Purkinje cell (primary cell): Measurements from ENCODE around the gene TMEM250. TPM values are rescaled to one million over a fixed set of nuclear protein-coding genes. Genes with fewer than 3 reads are reported as not detected.

Experiments used
- polyA plus RNA-seq: library from polyadenylated mRNA; unstranded; fragments of >200 nt; fragmentation: Nextera tagmentation; gene quantifications from 2 replicates; pipeline ENCODE4 v1.2.1, GENCODE V29; 2014

The TMEM250 gene, protein sequence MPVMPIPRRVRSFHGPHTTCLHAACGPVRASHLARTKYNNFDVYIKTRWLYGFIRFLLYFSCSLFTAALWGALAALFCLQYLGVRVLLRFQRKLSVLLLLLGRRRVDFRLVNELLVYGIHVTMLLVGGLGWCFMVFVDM
- 0.36 and 0.52 TPM in 2 replicates for polyA plus RNA-seq

DNA sequence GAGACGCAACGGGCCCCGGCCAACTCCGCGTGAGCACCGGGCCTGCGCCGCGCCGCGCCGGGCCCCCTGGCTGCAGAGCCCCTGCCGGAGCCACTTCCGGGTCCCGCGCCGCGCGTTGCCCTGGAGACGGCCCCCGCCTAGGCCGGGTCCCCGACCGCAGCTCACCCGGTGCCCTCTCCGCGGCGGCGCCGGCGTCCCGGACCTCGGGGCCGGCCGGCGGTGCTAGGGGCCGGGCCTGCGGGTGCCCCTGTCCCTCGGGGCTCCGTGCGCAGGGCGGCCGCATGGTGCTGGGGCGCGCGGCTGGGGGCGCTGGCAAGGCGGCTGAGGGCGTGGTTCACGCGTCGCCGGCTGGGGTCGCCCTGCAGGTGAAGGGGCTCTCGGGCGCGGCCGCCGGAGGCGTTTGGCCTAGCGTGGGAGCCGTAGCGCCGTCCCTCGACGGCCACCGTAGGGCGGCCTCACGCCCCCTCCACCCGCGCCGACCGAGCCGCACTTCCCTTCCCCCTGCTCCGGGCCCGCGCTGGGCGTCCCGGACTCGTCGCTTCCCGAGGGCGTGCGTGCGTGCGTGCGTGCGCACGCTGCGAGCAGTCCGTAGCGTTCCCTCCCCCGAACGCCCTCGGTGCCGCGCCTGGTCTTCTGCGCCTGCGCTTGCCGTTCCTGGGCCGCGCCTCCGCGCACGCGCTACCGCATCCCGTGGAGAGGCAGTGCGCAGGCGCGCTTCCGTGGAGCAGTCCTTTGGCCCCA lies at the start of gene TMEM250:
TMEM250 (minus strand) TSS at position 556 of the 741 bp plus-strand sequence. CDS start 1,975 bp downstream, outside the sequence.

DNA sequence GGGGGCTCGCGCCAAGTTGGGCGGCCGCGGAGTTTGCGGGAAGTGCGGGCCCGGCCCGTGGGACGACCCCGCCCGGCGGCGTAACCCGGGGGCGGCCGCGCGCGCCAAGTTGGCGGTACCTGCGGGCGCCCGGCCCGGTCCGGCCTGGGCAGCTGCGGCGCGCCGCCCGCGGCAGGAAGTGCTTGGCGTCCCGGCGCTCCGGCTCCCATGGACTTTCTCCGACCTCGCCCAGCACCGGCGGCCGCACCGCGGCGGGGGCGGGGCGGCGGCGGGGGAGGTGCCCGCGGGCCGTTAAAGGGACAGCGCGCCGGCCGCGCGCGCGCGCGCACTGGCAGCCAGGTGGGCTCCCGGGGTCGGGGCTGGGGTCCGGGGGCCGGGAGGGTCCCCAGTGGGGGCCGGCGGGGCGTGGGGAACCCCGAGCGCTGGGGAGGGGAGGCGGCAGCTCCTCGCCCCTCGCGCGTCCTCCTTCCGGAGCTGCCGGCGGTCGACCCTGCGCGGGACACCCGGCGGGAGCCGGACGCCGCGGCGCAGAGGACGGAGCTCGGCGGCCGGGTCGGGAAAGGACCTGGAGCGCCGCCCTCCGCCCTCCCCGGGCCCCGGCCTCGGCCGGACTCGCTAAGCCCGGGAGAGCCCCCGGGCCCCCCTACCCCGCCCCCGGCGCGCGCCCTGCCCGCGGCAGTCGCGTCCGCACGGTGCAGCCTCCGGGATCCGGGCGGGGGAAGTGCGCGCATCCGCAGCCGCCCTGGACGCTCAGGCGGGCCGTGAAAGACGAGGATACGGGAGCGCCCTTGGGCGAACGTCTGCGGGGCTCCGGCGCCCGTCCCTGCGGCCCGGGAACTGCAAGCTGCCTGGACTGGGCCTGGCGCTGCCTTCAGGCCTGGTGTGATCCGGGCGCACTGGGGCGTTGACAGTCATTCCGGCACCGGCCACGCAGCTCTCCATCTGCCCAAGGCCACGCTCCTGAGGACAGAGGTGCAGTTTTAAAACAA lies 23.3 kb downstream of the TMEM250 start, which contains the start of gene NACC2:
NACC2 (minus strand) TSS at position 220 of the 989 bp plus-strand sequence. CDS start 44,768 bp downstream, outside the sequence.

Other genes starting within 250 kb of the TMEM250 start
- gene CAMSAP1, start 211.3 kb downstream of the TMEM250 start, polyA plus RNA-seq, result 2.3 and 5.1 TPM in 2 replicates
- 16.3 and 22.1 TPM in 2 replicates for gene UBAC1, start 157.5 kb downstream of the TMEM250 start, polyA plus RNA-seq
- gene NACC2, start 23.6 kb downstream of the TMEM250 start, polyA plus RNA-seq, result 4.7 and 6.2 TPM in 2 replicates
- not detected in 2 replicates for gene LHX3, start 86.3 kb upstream of the TMEM250 start, polyA plus RNA-seq
- gene QSOX2, start 126.9 kb upstream of the TMEM250 start, polyA plus RNA-seq, result 4.1 and 6.8 TPM in 2 replicates
- not detected in 2 replicates for gene CCDC187, start 185.2 kb upstream of the TMEM250 start, polyA plus RNA-seq
- 1.1 TPM in 1 of 2 replicates, not detected in the other for gene GPSM1, start 208.7 kb upstream of the TMEM250 start, polyA plus RNA-seq
- gene DNLZ, start 244.9 kb upstream of the TMEM250 start, polyA plus RNA-seq, result 0.62 and 1.5 TPM in 2 replicates